K562 (cell line): ENCODE data around the gene ATP8B4. TPM values are rescaled to one million over a fixed set of nuclear protein-coding genes. Genes with fewer than 3 reads are reported as not detected.

Source experiments
- ATAC-seq: fragments of 200-7000 bp; cut with Tn5 transposase; 3 replicates; pipeline ENCODE4 v1.9.1; 2020; ENCODE audit warnings: moderate library complexity
- BruUV-seq: library from RNA; stranded (reverse); fragments of 400-500 nt; replicated peaks from 2 replicates; lab custom pipeline; 2021; lab: Mats Ljungman, UMichigan
- CTCF ChIA-PET: fragments of 300-600 bp; formaldehyde crosslinking; extraction: SDS; loops from one replicate; lab custom pipeline; 2021; ENCODE audit warnings: low intra/inter-chr PET ratio; lab: Yijun Ruan, JAX
- POLR2A ChIA-PET: fragments of 300-600, 350-650 bp; sonication (Branson Sonifier 250); formaldehyde crosslinking; extraction: SDS; loops from one replicate; lab custom pipeline; 2021; ENCODE audit warnings: antibody characterized with exemption, inconsistent platforms; lab: Yijun Ruan, JAX
- DNase-seq, 4 experiments: peaks; one replicate each; pipeline versions ENCODE4 v3.0.0 to v3.0.0-alpha.2; 2011 to 2018; ENCODE audit warnings: low spot score in 3 of 4, mixed read lengths in 3 of 4; ENCODE audit errors: extremely low read depth in 1 of 4
- FAIRE-seq: peaks from 2 replicates; lab custom pipeline; 2011; peaks lifted over from hg19 to GRCh38; lab: Jason Lieb, UNC
- H2AFZ ChIP-seq: 2 replicates; pipeline ENCODE4 v1.6.0; 2011; ENCODE audit warnings: low read depth, low read length, control low read depth, inconsistent platforms
- H3K27ac ChIP-seq: fragments of 200-600 bp; 3 replicates; pipeline ENCODE4 v1.8.0; 2011; ENCODE audit warnings: low read depth, mild to moderate bottlenecking, control low read depth, inconsistent platforms, low read length, moderate library complexity, mixed read lengths; ENCODE audit errors: extremely low read depth
- H3K27me3 ChIP-seq, 2 experiments: fragments of 300-600 bp in 1 of 2; 2 replicates in 1 of 2; 3 replicates in 1 of 2; pipeline versions ENCODE4 v1.6.0 to v1.8.0; 2011; ENCODE audit warnings: inconsistent platforms in 2 of 2, low read length in 2 of 2, mild to moderate bottlenecking in 1 of 2, mixed read lengths in 1 of 2, moderate library complexity in 1 of 2; ENCODE audit not compliant: control insufficient read depth in 2 of 2, insufficient read depth in 2 of 2
- H3K36me3 ChIP-seq: fragments of 300-600 bp; 3 replicates; pipeline ENCODE4 v1.8.0; 2011; ENCODE audit warnings: mild to moderate bottlenecking, low read length, inconsistent platforms; ENCODE audit not compliant: control insufficient read depth, insufficient read depth
- H3K4me1 ChIP-seq, 2 experiments: fragments of 200-600 bp in 1 of 2; replicated peaks in 1 of 2; 2 replicates in 1 of 2; 3 replicates in 1 of 2; pipeline versions ENCODE4 v1.5.1 to v1.8.0; 2011; ENCODE audit warnings: inconsistent platforms in 2 of 2, low read length in 2 of 2, mild to moderate bottlenecking in 1 of 2, mixed read lengths in 1 of 2, moderate library complexity in 1 of 2; ENCODE audit not compliant: control insufficient read depth in 2 of 2, insufficient read depth in 2 of 2
- H3K4me2 ChIP-seq: 2 replicates; pipeline ENCODE4 v1.6.1; 2011; ENCODE audit warnings: low read length, control low read depth, inconsistent platforms, mixed read lengths; ENCODE audit not compliant: insufficient read depth
- H3K4me3 ChIP-seq: fragments of 200-600 bp; sonication (generic), shearing (Covaris generic); 2 replicates; pipeline ENCODE4 v1.5.1; 2016; ENCODE audit warnings: control low read depth, inconsistent platforms
- H3K79me2 ChIP-seq: fragments of 200-600 bp; 3 replicates; pipeline ENCODE4 v1.8.0; 2011; ENCODE audit warnings: low read length, inconsistent platforms; ENCODE audit not compliant: control insufficient read depth, insufficient read depth
- H3K9ac ChIP-seq, 2 experiments: 2 replicates each; pipeline versions ENCODE4 v1.6.0 to v1.6.1; 2011; ENCODE audit warnings: low read depth in 2 of 2, low read length in 2 of 2, control low read depth in 1 of 2, inconsistent platforms in 1 of 2, mild to moderate bottlenecking in 1 of 2, mixed read lengths in 1 of 2; ENCODE audit not compliant: insufficient read depth in 1 of 2
- H3K9me1 ChIP-seq: one replicate; pipeline ENCODE4 v1.6.0; 2011; ENCODE audit warnings: inconsistent platforms, mild to moderate bottlenecking, low read length, moderate library complexity; ENCODE audit not compliant: control insufficient read depth, insufficient read depth
- H3K9me3 ChIP-seq: replicated peaks from 2 replicates; pipeline ENCODE4 v1.5.1; 2011; ENCODE audit warnings: low read depth, low read length, inconsistent platforms; ENCODE audit not compliant: control insufficient read depth, insufficient read depth
- H4K20me1 ChIP-seq: replicated peaks from 2 replicates; pipeline ENCODE4 v1.6.1; 2011; ENCODE audit warnings: low read length, inconsistent platforms, mixed read lengths; ENCODE audit not compliant: control insufficient read depth, insufficient read depth
- CEBPG ChIP-seq, 3 experiments: fragments of 200-800 bp in 1 of 3; sonication (Bioruptor generic) in 1 of 3; sonication (generic) in 1 of 3; formaldehyde crosslinking in 1 of 3; IDR thresholded peaks in 2 of 3; conservative IDR thresholded peaks in 1 of 3; 2 replicates each; pipeline versions ENCODE4 v1.6.1 to v1.8.0; 2016 to 2022; ENCODE audit warnings: missing compliant biosample characterization in 2 of 3, missing genetic modification characterization in 2 of 3, mild to moderate bottlenecking in 1 of 3, missing genetic modification reagents in 1 of 3
- ERF ChIP-seq: fragments of 450-650 bp; formaldehyde crosslinking; IDR thresholded peaks from 2 replicates; pipeline ENCODE4 v1.4.0; 2020; ENCODE audit warnings: mild to moderate bottlenecking, mixed read lengths
- HEY1 ChIP-seq: fragments of 250-450 bp; sonication (Bioruptor Pico); IDR thresholded peaks from 2 replicates; pipeline ENCODE4 v1.5.0; 2020; ENCODE audit warnings: mild to moderate bottlenecking, moderate library complexity, borderline replicate concordance
- ZNF121 ChIP-seq: sonication (generic); formaldehyde crosslinking; conservative IDR thresholded peaks from 2 replicates; pipeline ENCODE4 v1.8.0; 2022; ENCODE audit warnings: missing genetic modification reagents
- ZNF146 ChIP-seq: IDR thresholded peaks from one replicate; pipeline ENCODE4 v1.6.1; 2018; ENCODE audit warnings: missing compliant biosample characterization; ENCODE audit not compliant: unreplicated experiment
- WGBS: fragments of 100-300 bp; shearing (Covaris generic); methylation state at CpG from one replicate; pipeline ENCODE4 v1.1.6; 2016; ENCODE audit warnings: low coverage, mixed read lengths; ENCODE audit not compliant: insufficient coverage; ENCODE audit errors: missing lambda C conversion rate; 5-methylcytosine and 5-hydroxymethylcytosine counted together
- in situ Hi-C: fragments of 300-500 bp; cut with MboI; formaldehyde crosslinking; loops from 4 replicates; pipeline ENCODE4 v1.15.0; 2018; ENCODE audit warnings: inconsistent platforms, mixed read lengths
- intact Hi-C: fragments of 100-400 bp; cut with micrococcal nuclease; formaldehyde crosslinking; loops from 2 replicates; pipeline ENCODE4 v1.14.2; 2022
- polyA plus RNA-seq, 8 experiments: library from polyadenylated mRNA; depleted of rRNA in 4 of 8; stranded (reverse) in 5 of 8; unstranded in 3 of 8; fragments of >200 nt; fragmentation: Nextera tagmentation in 2 of 8; fragmentation: Illumina TruSeq in 1 of 8; extraction: Ambion mirVana in 2 of 8; extraction: Trizol in 1 of 8; gene quantifications; 2 replicates each; pipeline versions ENCODE4 v1.2.1 to v1.2.3, GENCODE V29; 2011 to 2014; ENCODE audit warnings: inconsistent platforms in 1 of 8, missing spikeins in 1 of 8
- total RNA-seq, 7 experiments: library from RNA; depleted of rRNA in 6 of 7; stranded (reverse); fragments of >200 nt in 6 of 7; fragmentation: Illumina TruSeq in 2 of 7; extraction: Trizol in 2 of 7; gene quantifications; 2 replicates each; pipeline versions ENCODE4 v1.2.1 to v1.2.3, GENCODE V29; 2011 to 2021; ENCODE audit warnings: low replicate concordance in 1 of 7
- TF ChIP-seq, protein P1 (sequence below): fragments of 450-650 bp; IDR thresholded peaks from 2 replicates; pipeline ENCODE4 v1.6.1; 2016; ENCODE audit warnings: missing biosample characterization, missing genetic modification characterization
- TF ChIP-seq, protein P2 (sequence below): fragments of 450-650 bp; formaldehyde crosslinking; IDR thresholded peaks from 2 replicates; pipeline ENCODE4 v1.4.0; 2020; ENCODE audit warnings: mild to moderate bottlenecking, moderate library complexity
- TF ChIP-seq, protein P3 (sequence below), 2 experiments: fragments of 450-650 bp; IDR thresholded peaks; 2 replicates each; pipeline ENCODE4 v1.6.1; 2016; ENCODE audit warnings: mild to moderate bottlenecking in 2 of 2, borderline replicate concordance in 1 of 2, low read depth in 1 of 2, moderate library complexity in 1 of 2

The ATP8B4 gene
- total and polyA plus RNA-seq, 9 of the 15 experiments (the other 6 are each of a cell fraction or from before 2014, with no cell fraction given): 0.14 to 2.5 (median 0.44) TPM

DNA sequence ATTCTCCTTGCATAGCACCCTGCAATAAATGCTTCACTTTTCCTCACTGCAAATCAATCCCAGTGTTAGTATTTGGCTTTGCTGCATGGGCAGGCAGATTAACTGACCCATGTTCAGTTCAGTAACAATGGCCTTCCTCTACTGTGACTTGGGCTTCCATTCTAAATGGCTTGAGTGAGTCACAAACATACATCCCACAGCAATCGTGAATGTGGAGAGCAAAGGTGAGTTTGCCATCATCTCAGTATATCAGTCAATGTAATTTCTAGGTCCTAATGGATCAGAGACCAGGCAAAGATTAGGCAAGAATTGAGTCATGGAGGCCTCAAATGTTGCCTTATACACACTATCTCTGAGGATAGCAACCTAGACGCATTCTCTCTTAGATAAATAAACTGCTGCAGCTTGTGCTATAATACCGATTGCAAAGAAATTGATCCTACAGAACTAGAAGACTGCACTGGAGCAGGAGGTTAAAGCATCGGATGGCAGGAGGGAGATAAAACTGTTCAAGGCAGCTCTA lies 8.3 kb upstream of the ATP8B4 start:
- no peaks in the 10 kb centered on the region for H4K20me1 ChIP-seq
- POLR2A ChIA-PET: interaction anchor here (0.7 to 1.5 kb wide), 2 partner anchors 8 to 192 kb away, joined by 3 to 4 read pairs; partner anchors contain the start of gene ATP8B4
- no peak overlapping the region for H3K4me3 ChIP-seq
- H3K36me3 ChIP-seq: no peaks in the 10 kb centered on the region
- H3K27ac ChIP-seq: no peak overlapping the region
- no peak overlapping the region for H2AFZ ChIP-seq
- WGBS: 31% methylated on average over 4 of the region's 4 CpGs
- no peak overlapping the region for H3K9ac ChIP-seq
- H3K27me3 ChIP-seq: no peaks in the 10 kb centered on the region
- intact Hi-C loops: no loop called here
- no peak for ATAC-seq
- no peaks in the 10 kb centered on the region for H3K9me1 ChIP-seq
- no peak for FAIRE-seq
- no peak overlapping the region for H3K4me2 ChIP-seq
- in situ Hi-C loops: loop anchor here (25.0 kb wide), 1 partner anchor 1765 kb away; no protein-coding TSS in a partner anchor
- BruUV-seq: no TSS peak
- H3K9me3 ChIP-seq: no peaks in the 10 kb centered on the region
- H3K79me2 ChIP-seq: no peaks in the 10 kb centered on the region
- no peaks in the 10 kb centered on the region for H3K4me1 ChIP-seq
- no peak for TF ChIP-seq ZNF146
- no peak for TF ChIP-seq HEY1 (CRISPR knock-in tag)
- TF ChIP-seq, protein P1, sequence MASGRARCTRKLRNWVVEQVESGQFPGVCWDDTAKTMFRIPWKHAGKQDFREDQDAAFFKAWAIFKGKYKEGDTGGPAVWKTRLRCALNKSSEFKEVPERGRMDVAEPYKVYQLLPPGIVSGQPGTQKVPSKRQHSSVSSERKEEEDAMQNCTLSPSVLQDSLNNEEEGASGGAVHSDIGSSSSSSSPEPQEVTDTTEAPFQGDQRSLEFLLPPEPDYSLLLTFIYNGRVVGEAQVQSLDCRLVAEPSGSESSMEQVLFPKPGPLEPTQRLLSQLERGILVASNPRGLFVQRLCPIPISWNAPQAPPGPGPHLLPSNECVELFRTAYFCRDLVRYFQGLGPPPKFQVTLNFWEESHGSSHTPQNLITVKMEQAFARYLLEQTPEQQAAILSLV (tag): no peak
- TF ChIP-seq, protein P2, sequence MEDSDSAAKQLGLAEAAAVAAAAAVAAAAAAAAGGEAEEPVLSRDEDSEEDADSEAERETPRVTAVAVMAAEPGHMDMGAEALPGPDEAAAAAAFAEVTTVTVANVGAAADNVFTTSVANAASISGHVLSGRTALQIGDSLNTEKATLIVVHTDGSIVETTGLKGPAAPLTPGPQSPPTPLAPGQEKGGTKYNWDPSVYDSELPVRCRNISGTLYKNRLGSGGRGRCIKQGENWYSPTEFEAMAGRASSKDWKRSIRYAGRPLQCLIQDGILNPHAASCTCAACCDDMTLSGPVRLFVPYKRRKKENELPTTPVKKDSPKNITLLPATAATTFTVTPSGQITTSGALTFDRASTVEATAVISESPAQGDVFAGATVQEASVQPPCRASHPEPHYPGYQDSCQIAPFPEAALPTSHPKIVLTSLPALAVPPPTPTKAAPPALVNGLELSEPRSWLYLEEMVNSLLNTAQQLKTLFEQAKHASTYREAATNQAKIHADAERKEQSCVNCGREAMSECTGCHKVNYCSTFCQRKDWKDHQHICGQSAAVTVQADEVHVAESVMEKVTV (CRISPR knock-in tag): no peak
- TF ChIP-seq ERF: no peak
- no peak for TF ChIP-seq ZNF121
- TF ChIP-seq, protein P3, sequence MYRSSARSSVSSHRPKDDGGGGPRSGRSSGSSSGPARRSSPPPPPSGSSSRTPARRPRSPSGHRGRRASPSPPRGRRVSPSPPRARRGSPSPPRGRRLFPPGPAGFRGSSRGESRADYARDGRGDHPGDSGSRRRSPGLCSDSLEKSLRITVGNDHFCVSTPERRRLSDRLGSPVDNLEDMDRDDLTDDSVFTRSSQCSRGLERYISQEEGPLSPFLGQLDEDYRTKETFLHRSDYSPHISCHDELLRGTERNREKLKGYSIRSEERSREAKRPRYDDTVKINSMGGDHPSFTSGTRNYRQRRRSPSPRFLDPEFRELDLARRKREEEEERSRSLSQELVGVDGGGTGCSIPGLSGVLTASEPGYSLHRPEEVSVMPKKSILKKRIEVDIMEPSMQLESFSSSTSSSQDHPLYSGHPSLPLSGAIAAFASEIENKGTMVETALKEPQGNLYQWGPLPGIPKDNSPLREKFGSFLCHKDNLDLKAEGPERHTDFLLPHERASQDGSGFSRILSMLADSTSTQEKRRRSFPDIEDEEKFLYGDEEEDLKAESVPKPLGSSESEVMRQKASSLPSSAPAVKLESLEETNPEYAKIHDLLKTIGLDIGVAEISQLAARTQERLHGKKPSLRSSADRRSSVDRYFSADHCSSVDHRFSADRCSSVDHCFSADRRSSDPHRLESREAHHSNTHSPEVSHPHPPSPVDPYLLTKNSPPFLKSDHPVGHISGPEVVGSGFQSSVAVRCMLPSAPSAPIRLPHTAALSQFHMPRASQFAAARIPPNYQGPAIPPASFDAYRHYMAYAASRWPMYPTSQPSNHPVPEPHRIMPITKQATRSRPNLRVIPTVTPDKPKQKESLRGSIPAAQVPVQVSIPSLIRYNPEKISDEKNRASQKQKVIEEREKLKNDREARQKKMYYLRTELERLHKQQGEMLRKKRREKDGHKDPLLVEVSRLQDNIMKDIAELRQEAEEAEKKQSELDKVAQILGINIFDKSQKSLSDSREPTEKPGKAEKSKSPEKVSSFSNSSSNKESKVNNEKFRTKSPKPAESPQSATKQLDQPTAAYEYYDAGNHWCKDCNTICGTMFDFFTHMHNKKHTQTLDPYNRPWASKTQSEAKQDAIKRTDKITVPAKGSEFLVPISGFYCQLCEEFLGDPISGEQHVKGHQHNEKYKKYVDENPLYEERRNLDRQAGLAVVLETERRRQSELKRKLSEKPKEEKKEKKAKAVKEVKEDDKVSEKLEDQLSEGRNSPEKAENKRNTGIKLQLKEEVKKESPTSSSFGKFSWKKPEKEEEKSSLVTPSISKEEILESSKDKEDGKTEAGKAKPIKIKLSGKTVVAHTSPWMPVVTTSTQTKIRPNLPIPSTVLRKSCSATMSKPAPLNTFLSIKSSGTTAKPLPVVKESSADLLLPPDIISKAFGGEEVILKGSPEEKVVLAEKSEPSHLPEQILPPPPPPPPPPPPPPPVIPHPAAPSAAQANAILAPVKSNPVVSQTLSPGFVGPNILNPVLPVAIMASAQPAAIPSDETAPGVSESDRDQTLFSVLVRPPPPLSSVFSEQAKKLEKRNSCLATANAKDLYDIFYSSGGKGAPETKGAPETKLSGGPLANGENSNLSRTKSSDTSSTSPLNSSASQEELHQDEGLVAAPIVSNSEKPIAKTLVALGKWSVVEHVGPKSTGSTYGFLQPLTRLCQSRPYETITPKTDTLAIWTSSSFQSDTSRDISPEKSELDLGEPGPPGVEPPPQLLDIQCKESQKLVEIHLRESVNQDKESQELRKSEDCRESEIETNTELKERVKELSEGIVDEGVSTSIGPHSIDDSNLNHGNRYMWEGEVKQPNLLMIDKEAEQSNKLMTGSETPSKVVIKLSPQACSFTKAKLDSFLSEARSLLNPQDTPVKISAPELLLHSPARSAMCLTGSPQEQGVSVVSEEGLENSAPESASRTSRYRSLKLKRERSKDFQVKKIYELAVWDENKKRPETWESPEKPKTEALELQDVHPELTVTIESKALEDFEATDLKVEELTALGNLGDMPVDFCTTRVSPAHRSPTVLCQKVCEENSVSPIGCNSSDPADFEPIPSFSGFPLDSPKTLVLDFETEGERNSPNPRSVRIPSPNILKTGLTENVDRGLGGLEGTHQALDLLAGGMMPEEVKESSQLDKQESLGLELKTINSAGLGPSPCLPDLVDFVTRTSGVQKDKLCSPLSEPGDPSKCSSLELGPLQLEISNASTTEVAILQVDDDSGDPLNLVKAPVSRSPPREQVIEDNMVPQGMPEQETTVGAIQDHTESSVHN (IDR thresholded peaks at IDR 0.05; ENCODE audit: borderline replicate concordance in 1 of 2, low read depth in 1 of 2): no peak
- TF ChIP-seq CEBPG (CRISPR knock-in tag; IDR thresholded peaks at IDR 0.05): no peak
- TF ChIP-seq CEBPG (tag; conservative IDR thresholded peaks at IDR 0.05 in 1 of 2, IDR thresholded peaks at IDR 0.05 in 1 of 2): peak in 1 of 2 experiments; percentile 36; a peak in 1 of 4 replicates
- TF ChIP-seq, all 486 proteins: peak for 1
- CTCF ChIA-PET: no interaction called here
- no peak for DNase-seq
